Ishikawa (cell line): ENCODE results near the gene FHIT.

Source experiments
- EP300 ChIP-seq: IDR thresholded peaks from 2 replicates; pipeline ENCODE4 v1.6.1; 2012; ENCODE audit warnings: borderline replicate concordance
- FOXM1 ChIP-seq: IDR thresholded peaks from 2 replicates; pipeline ENCODE4 v1.6.1; 2012; ENCODE audit warnings: low read depth, borderline replicate concordance
- RAD21 ChIP-seq: IDR thresholded peaks from 2 replicates; pipeline ENCODE4 v1.6.1; 2012; ENCODE audit warnings: low read depth
- TAF1 ChIP-seq: IDR thresholded peaks from 2 replicates; pipeline ENCODE4 v1.6.1; 2012; ENCODE audit warnings: low read depth, mild to moderate bottlenecking
- TCF12 ChIP-seq: IDR thresholded peaks from 2 replicates; pipeline ENCODE4 v1.6.1; 2012; ENCODE audit warnings: low read depth
- TF ChIP-seq, protein P1 (sequence below): IDR thresholded peaks from 2 replicates; pipeline ENCODE4 v1.6.1; 2012
- TF ChIP-seq, protein P2 (sequence below): IDR thresholded peaks from 2 replicates; pipeline ENCODE4 v1.6.1; 2012; ENCODE audit warnings: low read depth, mild to moderate bottlenecking
- TF ChIP-seq, protein P3 (sequence below): IDR thresholded peaks from 2 replicates; pipeline ENCODE4 v1.6.1; 2012

DNA sequence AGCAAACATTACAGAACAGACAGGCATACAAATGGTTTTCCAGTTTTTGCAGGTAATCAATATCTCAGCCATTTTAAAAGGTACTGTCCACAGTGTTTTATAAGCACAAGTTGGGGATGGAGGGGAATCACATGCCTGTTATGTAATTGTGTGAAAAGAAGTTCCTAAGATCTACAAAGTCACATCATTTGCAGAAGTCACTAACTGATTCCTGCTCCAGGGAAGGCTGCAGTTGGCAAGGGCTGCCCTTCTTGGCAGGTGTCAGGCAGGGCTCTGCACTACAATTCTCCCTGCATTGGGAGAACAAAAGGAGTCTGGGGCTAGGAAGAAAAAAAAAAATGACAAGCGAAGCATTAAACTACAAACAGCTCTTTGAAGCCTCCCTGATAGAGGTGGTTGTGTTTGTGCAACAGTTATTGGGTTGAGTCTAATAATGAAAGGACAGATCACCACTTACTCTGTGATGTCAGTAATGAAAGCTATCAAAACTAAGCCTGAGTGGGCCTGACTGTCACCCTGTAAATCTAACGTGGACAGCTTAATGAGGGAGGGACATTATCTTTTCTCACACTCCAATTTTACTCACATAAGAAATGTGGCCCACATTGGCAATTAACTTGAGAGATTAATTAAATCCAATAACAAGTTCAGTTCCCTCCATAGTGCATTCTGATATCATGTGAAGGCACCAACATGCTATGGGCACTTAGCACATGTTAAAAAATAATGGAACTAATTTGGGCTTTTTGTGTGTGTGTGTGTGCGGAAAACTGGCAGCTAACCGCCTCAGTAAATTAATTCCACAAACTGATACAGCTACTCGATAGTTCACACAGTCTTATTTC is 242.9 kb downstream of the FHIT start:
- TF ChIP-seq, protein P1, sequence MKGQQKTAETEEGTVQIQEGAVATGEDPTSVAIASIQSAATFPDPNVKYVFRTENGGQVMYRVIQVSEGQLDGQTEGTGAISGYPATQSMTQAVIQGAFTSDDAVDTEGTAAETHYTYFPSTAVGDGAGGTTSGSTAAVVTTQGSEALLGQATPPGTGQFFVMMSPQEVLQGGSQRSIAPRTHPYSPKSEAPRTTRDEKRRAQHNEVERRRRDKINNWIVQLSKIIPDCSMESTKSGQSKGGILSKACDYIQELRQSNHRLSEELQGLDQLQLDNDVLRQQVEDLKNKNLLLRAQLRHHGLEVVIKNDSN = no peak
- TF ChIP-seq, protein P2, sequence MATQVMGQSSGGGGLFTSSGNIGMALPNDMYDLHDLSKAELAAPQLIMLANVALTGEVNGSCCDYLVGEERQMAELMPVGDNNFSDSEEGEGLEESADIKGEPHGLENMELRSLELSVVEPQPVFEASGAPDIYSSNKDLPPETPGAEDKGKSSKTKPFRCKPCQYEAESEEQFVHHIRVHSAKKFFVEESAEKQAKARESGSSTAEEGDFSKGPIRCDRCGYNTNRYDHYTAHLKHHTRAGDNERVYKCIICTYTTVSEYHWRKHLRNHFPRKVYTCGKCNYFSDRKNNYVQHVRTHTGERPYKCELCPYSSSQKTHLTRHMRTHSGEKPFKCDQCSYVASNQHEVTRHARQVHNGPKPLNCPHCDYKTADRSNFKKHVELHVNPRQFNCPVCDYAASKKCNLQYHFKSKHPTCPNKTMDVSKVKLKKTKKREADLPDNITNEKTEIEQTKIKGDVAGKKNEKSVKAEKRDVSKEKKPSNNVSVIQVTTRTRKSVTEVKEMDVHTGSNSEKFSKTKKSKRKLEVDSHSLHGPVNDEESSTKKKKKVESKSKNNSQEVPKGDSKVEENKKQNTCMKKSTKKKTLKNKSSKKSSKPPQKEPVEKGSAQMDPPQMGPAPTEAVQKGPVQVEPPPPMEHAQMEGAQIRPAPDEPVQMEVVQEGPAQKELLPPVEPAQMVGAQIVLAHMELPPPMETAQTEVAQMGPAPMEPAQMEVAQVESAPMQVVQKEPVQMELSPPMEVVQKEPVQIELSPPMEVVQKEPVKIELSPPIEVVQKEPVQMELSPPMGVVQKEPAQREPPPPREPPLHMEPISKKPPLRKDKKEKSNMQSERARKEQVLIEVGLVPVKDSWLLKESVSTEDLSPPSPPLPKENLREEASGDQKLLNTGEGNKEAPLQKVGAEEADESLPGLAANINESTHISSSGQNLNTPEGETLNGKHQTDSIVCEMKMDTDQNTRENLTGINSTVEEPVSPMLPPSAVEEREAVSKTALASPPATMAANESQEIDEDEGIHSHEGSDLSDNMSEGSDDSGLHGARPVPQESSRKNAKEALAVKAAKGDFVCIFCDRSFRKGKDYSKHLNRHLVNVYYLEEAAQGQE = no peak
- TF ChIP-seq EP300 (no peak), FOXM1 (no peak), TCF12 (no peak), TAF1 (no peak), RAD21 (no peak)
- TF ChIP-seq, protein P3, sequence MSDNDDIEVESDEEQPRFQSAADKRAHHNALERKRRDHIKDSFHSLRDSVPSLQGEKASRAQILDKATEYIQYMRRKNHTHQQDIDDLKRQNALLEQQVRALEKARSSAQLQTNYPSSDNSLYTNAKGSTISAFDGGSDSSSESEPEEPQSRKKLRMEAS = no peak
